ENCODE data around the gene HTR7.

- TF ChIP-seq POLR2A (IDR thresholded peaks at IDR 0.05) (no peak), CTCF (IDR thresholded peaks at IDR 0.05) (no peak)
Observed at GRCh38 chr10:90788968-90789367, 68.9 kb downstream of the HTR7 start.

Data from body of pancreas (tissue), 4 donors.